SK-N-SH (cell line): ENCODE data around the gene SLC10A6. TPM values are rescaled to one million over a fixed set of nuclear protein-coding genes. Genes with fewer than 3 reads are reported as not detected.

Source experiments
- CTCF ChIA-PET: fragments of 300-600, 350-600 bp; formaldehyde crosslinking; extraction: SDS; loops from one replicate; lab custom pipeline; 2021; lab: Yijun Ruan, JAX
- POLR2A ChIA-PET: fragments of 350-600 bp; sonication (Branson Sonifier 250); formaldehyde crosslinking; extraction: SDS; loops from one replicate; lab custom pipeline; 2020; ENCODE audit warnings: antibody characterized with exemption, inconsistent platforms; lab: Yijun Ruan, JAX
- DNase-seq: peaks from one replicate; pipeline ENCODE4 v3.0.0; 2012
- H2AFZ ChIP-seq: fragments of 200-600 bp; sonication (generic); 2 replicates; pipeline ENCODE4 v1.8.1; 2016; ENCODE audit warnings: antibody characterized with exemption, mild to moderate bottlenecking, low read depth
- H3F3A ChIP-seq: fragments of 200-600 bp; sonication (generic); replicated peaks from 2 replicates; pipeline ENCODE3; 2016; ENCODE audit warnings: antibody characterized with exemption, mild to moderate bottlenecking; ENCODE audit not compliant: insufficient read depth
- H3K27ac ChIP-seq, 2 experiments: fragments of 200-500 bp in 1 of 2; fragments of 200-600 bp in 1 of 2; sonication (Bioruptor generic) in 1 of 2; sonication (generic), shearing (Covaris generic) in 1 of 2; 2 replicates each; pipeline versions ENCODE4 v1.5.1 to v1.6.1; 2014 to 2016; ENCODE audit warnings: low read depth in 2 of 2, inconsistent platforms in 1 of 2, low read length in 1 of 2, mild to moderate bottlenecking in 1 of 2, mixed read lengths in 1 of 2
- H3K27me3 ChIP-seq: fragments of 200-600 bp; sonication (generic), shearing (Covaris generic); 2 replicates; pipeline ENCODE4 v1.6.1; 2016; ENCODE audit warnings: mixed run types; ENCODE audit not compliant: insufficient read depth
- H3K36me3 ChIP-seq, 2 experiments: fragments of 200-500 bp in 1 of 2; fragments of 200-600 bp in 1 of 2; sonication (Bioruptor generic) in 1 of 2; sonication (generic) in 1 of 2; replicated peaks in 1 of 2; 2 replicates each; pipeline versions ENCODE3 to v1.5.1; 2014 to 2016; ENCODE audit warnings: low read length in 1 of 2, mild to moderate bottlenecking in 1 of 2; ENCODE audit not compliant: insufficient read depth in 2 of 2, control insufficient read depth in 1 of 2
- H3K4me1 ChIP-seq, 2 experiments: fragments of 200-500 bp in 1 of 2; fragments of 200-600 bp in 1 of 2; sonication (Bioruptor generic) in 1 of 2; sonication (generic), shearing (Covaris generic) in 1 of 2; 2 replicates each; pipeline versions ENCODE4 v1.5.1 to v1.6.1; 2014 to 2016; ENCODE audit warnings: low read depth in 1 of 2, low read length in 1 of 2, mixed run types in 1 of 2; ENCODE audit not compliant: insufficient read depth in 2 of 2, control insufficient read depth in 1 of 2
- H3K4me2 ChIP-seq: fragments of 200-600 bp; sonication (generic), shearing (Covaris generic); 2 replicates; pipeline ENCODE4 v1.6.1; 2017; ENCODE audit warnings: mixed run types
- H3K4me3 ChIP-seq, 2 experiments: fragments of 200-500 bp in 1 of 2; fragments of 200-600 bp in 1 of 2; sonication (Bioruptor generic) in 1 of 2; sonication (generic), shearing (Covaris generic) in 1 of 2; 2 replicates each; pipeline versions ENCODE4 v1.5.1 to v1.8.1; 2014 to 2016; ENCODE audit warnings: low read depth in 2 of 2, inconsistent platforms in 1 of 2, low read length in 1 of 2, mild to moderate bottlenecking in 1 of 2, mixed read lengths in 1 of 2, moderate library complexity in 1 of 2
- H3K79me2 ChIP-seq: fragments of 200-600 bp; sonication (generic); 2 replicates; pipeline ENCODE4 v1.8.1; 2017; ENCODE audit warnings: mild to moderate bottlenecking; ENCODE audit not compliant: insufficient read depth
- H3K9ac ChIP-seq: fragments of 200-600 bp; sonication (generic); 2 replicates; pipeline ENCODE4 v1.6.1; 2017; ENCODE audit warnings: mixed run types
- H3K9me2 ChIP-seq: fragments of 200-600 bp; sonication (generic); 2 replicates; pipeline ENCODE4 v1.6.1; 2017; ENCODE audit warnings: mixed run types
- H3K9me3 ChIP-seq: fragments of 200-600 bp; sonication (generic); 2 replicates; pipeline ENCODE4 v1.6.1; 2017; ENCODE audit warnings: mixed run types, mild to moderate bottlenecking, moderate library complexity
- H4K20me1 ChIP-seq: fragments of 200-600 bp; sonication (generic); 2 replicates; pipeline ENCODE4 v1.6.1; 2017; ENCODE audit warnings: mild to moderate bottlenecking, mixed run types; ENCODE audit not compliant: insufficient read depth
- CTCF ChIP-seq: fragments of 200-600 bp; sonication (generic); IDR thresholded peaks from 2 replicates; pipeline ENCODE4 v1.6.1; 2017; ENCODE audit warnings: antibody characterized with exemption, mild to moderate bottlenecking, moderate library complexity
- EP300 ChIP-seq, 2 experiments: IDR thresholded peaks; 2 replicates each; pipeline versions ENCODE4 v1.4.0 to v1.6.1; 2012; ENCODE audit warnings: borderline replicate concordance in 1 of 2, low read depth in 1 of 2, low read length in 1 of 2
- FOXJ3 ChIP-seq: sonication (generic); formaldehyde crosslinking; IDR thresholded peaks from 2 replicates; pipeline ENCODE4 v1.5.1; 2020; ENCODE audit warnings: mild to moderate bottlenecking, missing genetic modification reagents
- GATA2 ChIP-seq: sonication (generic); formaldehyde crosslinking; IDR thresholded peaks from 2 replicates; pipeline ENCODE4 v1.5.0; 2020; ENCODE audit warnings: mild to moderate bottlenecking, missing genetic modification reagents
- IRF3 ChIP-seq: fragments of 150-350 bp; IDR thresholded peaks from 2 replicates; pipeline ENCODE4 v1.6.1; 2016; ENCODE audit warnings: mild to moderate bottlenecking, low read depth, low read length
- JUND ChIP-seq: IDR thresholded peaks from 2 replicates; pipeline ENCODE4 v1.4.0; 2012
- NFIC ChIP-seq: IDR thresholded peaks from 2 replicates; pipeline ENCODE4 v1.4.0; 2012; ENCODE audit warnings: borderline replicate concordance
- PBX3 ChIP-seq: IDR thresholded peaks from 2 replicates; pipeline ENCODE4; 2012
- RAD21 ChIP-seq: IDR thresholded peaks from 2 replicates; pipeline ENCODE4 v1.6.1; 2012; ENCODE audit warnings: mild to moderate bottlenecking, low read length
- RCOR1 ChIP-seq: fragments of 150-350 bp; IDR thresholded peaks from 2 replicates; pipeline ENCODE4 v1.6.1; 2017; ENCODE audit warnings: antibody characterized with exemption, low read length
- TCF12 ChIP-seq: IDR thresholded peaks from 2 replicates; pipeline ENCODE4 v1.4.0; 2012
- TEAD4 ChIP-seq: IDR thresholded peaks from 2 replicates; pipeline ENCODE4 v1.4.0; 2012; ENCODE audit warnings: mild to moderate bottlenecking, borderline replicate concordance; ENCODE audit not compliant: insufficient read depth
- USF2 ChIP-seq: fragments of 150-350 bp; IDR thresholded peaks from 2 replicates; pipeline ENCODE4 v1.6.1; 2017; ENCODE audit warnings: antibody characterized with exemption, low read length, low read depth, borderline replicate concordance
- WGBS: methylation state at CpG from one replicate; pipeline ENCODE4 v1.1.6; 2017; ENCODE audit warnings: low lambda C conversion rate; 5-methylcytosine and 5-hydroxymethylcytosine counted together
- polyA plus RNA-seq, 3 experiments: library from polyadenylated mRNA; depleted of rRNA; stranded (reverse); fragments of >200 nt; gene quantifications; 2 replicates each; pipeline ENCODE4 v1.2.3, GENCODE V29; 2012

The SLC10A6 gene
- polyA plus RNA-seq, 1 of the 3 experiments (the other 2 are of a cell fraction), result not detected

GRCh38 chr4:86898562-86898961, 49.4 kb upstream of the SLC10A6 start:
- H3K79me2 ChIP-seq, result no peaks in the 10 kb centered on the region
- no peak overlapping the region for H3K4me3 ChIP-seq
- TF ChIP-seq TEAD4, result no peak
- peak; percentile 50 for TF ChIP-seq RAD21
- TF ChIP-seq CTCF, result peak; percentile 24
- H2AFZ ChIP-seq, result no peak overlapping the region
- H3K27ac ChIP-seq, result no peak overlapping the region
- H3K4me1 ChIP-seq, result peaks cover 0 to 3% of the 10 kb centered on the region in 2 experiments; a peak in 1 of 4 replicates
- peaks cover 11% of the 10 kb centered on the region for H3F3A ChIP-seq
- no peak overlapping the region for H3K4me2 ChIP-seq
- WGBS, result 94% methylated on average over 4 of the region's 4 CpGs
- H3K27me3 ChIP-seq, result no peaks in the 10 kb centered on the region
- H3K9ac ChIP-seq, result no peak overlapping the region
- no peak for DNase-seq
- H3K9me3 ChIP-seq, result no peaks in the 10 kb centered on the region
- H3K36me3 ChIP-seq, result no peaks in the 10 kb centered on the region
- H4K20me1 ChIP-seq, result no peaks in the 10 kb centered on the region
- no peaks in the 10 kb centered on the region for H3K9me2 ChIP-seq
- POLR2A ChIA-PET, result no interaction called here
- CTCF ChIA-PET, result interaction anchor here (0.8 to 21.7 kb wide), 3 partner anchors 11 to 400 kb away, joined by 4 to 294 read pairs (median 4); no protein-coding TSS in a partner anchor

- Histone ChIP-seq H3K79me2 (no peaks in the 10 kb centered on the region), H3K4me2 (no peak overlapping the region), H3K36me3 (no peaks in the 10 kb centered on the region), H3K4me3 (no peak overlapping the region), H3K27me3 (no peaks in the 10 kb centered on the region), H3K9ac (no peak overlapping the region), H3K9me2 (no peaks in the 10 kb centered on the region), H4K20me1 (no peaks in the 10 kb centered on the region), H3K9me3 (no peaks in the 10 kb centered on the region), H2AFZ (no peak overlapping the region), H3K4me1 (peaks cover 3 to 7% of the 10 kb centered on the region in 2 experiments; a peak in 2 of 4 replicates), H3K27ac (no peak overlapping the region; a peak in 1 of 4 replicates), H3F3A (peaks cover 11% of the 10 kb centered on the region)
- peak; percentile 32 for DNase-seq
- 13% methylated on average over 4 of the region's 4 CpGs for WGBS
- ChIA-PET POLR2A (no interaction called here), CTCF (interaction anchor here (0.6 to 21.7 kb wide), 10 partner anchors 26 to 413 kb away, joined by 3 to 294 read pairs (median 3); no protein-coding TSS in a partner anchor)
- TF ChIP-seq CTCF (no peak), USF2 (no peak), EP300 (IDR thresholded peaks at IDR 0.05; ENCODE audit: borderline replicate concordance in 1 of 2, low read depth in 1 of 2, low read length in 1 of 2) (peak in 1 of 2 experiments; percentile 13; a peak in 1 of 4 replicates), FOXJ3 (CRISPR knock-in tag) (no peak), TEAD4 (no peak), GATA2 (CRISPR knock-in tag) (peak; percentile 53; the same call in 1 of the 2 replicates), JUND (0 out of 2 replicates have a peak, but pooled peaks have one; percentile 7), PBX3 (0 out of 2 replicates have a peak, but pooled peaks have one; percentile 40), NFIC (peak; percentile 74), RCOR1 (peak; percentile 76; the same call in 1 of the 2 replicates), IRF3 (no peak), TCF12 (peak; percentile 27; the same call in 1 of the 2 replicates)
Measured at GRCh38 chr4:86896596-86896995, 47.4 kb upstream of the SLC10A6 start.
